ENCODE results near the gene METAP1.
"Not testable (repeated sequence)": the region's sequence is repeated elsewhere in the genome, so short reads cannot be mapped to it uniquely, and the experiment has no call there.

The METAP1 gene

GRCh38 chr4:99061048-99061700 lies 65.7 kb downstream of the METAP1 start:
- no peak for DNase-seq

- no peak for DNase-seq
These were observed 66.6 kb downstream of the METAP1 start for GRCh38 chr4:99062120-99062519.

GRCh38 chr4:99065521-99065920 lies 70.0 kb downstream of the METAP1 start:
- not testable (repeated sequence) for DNase-seq

GRCh38 chr4:99067617-99068016 lies 72.1 kb downstream of the METAP1 start:
- DNase-seq = no peak

- no peak for DNase-seq
These were observed 75.6 kb downstream of the METAP1 start for GRCh38 chr4:99071159-99071558.

GRCh38 chr4:99074816-99075215 lies 79.3 kb downstream of the METAP1 start:
- no peak for DNase-seq

GRCh38 chr4:99076292-99076976 lies 80.9 kb downstream of the METAP1 start:
- no peak for DNase-seq

- DNase-seq = no peak
These were observed 81.7 kb downstream of the METAP1 start for GRCh38 chr4:99077177-99077576.

- DNase-seq = no peak
These were observed 82.8 kb downstream of the METAP1 start for GRCh38 chr4:99078336-99078735.

GRCh38 chr4:99078931-99079624 lies 83.6 kb downstream of the METAP1 start:
- no peak for DNase-seq

GRCh38 chr4:99079625-99080295 lies 84.2 kb downstream of the METAP1 start:
- no peak for DNase-seq

- DNase-seq = not testable (repeated sequence)
These were observed 85.3 kb downstream of the METAP1 start for GRCh38 chr4:99080869-99081268.

- no peak for DNase-seq
These were observed 86.7 kb downstream of the METAP1 start for GRCh38 chr4:99082192-99082591.

- DNase-seq = no peak
These were observed 89.1 kb downstream of the METAP1 start for GRCh38 chr4:99084595-99084994.

- DNase-seq = no peak
These were observed 92.5 kb downstream of the METAP1 start for GRCh38 chr4:99088023-99088449.

GRCh38 chr4:99088481-99089365 lies 93.2 kb downstream of the METAP1 start, which contains the start of gene ADH5:
TSS of gene ADH5 (minus strand) at chr4:99088788. CDS start at chr4:99088700, 88 bp downstream.
- peak; percentile 21 for DNase-seq

- no peak for DNase-seq
These were observed 95.1 kb downstream of the METAP1 start for GRCh38 chr4:99090481-99091215.

- no peak for DNase-seq
These were observed 95.7 kb downstream of the METAP1 start for GRCh38 chr4:99091216-99091575.

GRCh38 chr4:99091841-99092240 lies 96.3 kb downstream of the METAP1 start:
- not testable (repeated sequence) for DNase-seq

GRCh38 chr4:99099311-99099710 lies 103.8 kb downstream of the METAP1 start:
- no peak for DNase-seq

GRCh38 chr4:99099814-99100213 lies 104.3 kb downstream of the METAP1 start:
- not testable (repeated sequence) for DNase-seq

- no peak for DNase-seq
These were observed 105.4 kb downstream of the METAP1 start for GRCh38 chr4:99100876-99101275.

Data from SIG-M5 (cell line).